Measurements from ENCODE around the gene PRR5. TPM values are rescaled to one million over a fixed set of nuclear protein-coding genes. Genes with fewer than 3 reads are reported as not detected.

PRR5 gene
- total RNA-seq, 1 experiment from 2014 or later, result 11.8 TPM

DNA sequence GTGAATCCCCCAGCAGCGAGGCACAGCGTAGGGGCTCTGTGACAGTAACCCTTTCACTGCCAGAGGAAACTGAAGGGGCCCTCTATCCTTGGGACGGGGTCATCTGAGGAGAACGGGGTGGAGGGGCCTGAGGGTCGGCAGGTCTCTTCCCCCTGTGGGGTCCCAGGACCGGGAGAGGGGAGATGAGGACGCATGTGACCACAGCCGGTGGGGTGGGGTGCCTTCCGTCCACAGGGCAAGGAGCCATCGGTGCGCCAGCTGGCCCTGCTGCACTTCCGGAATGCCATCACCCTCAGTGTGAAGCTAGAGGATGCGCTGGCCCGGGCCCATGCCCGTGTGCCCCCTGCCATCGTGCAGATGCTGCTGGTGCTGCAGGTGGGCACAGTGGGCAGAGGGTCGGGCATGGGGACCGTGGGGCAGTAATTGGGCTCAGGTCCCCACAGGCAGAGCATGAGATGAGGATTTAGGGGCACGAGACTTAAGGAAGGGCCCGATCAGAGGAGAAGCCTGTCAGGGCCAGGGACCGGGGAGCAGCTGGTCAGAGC lies 30.1 kb downstream of the PRR5 start:
- Histone ChIP-seq H3K14ac (ENCODE audit: insufficient read depth, low read length) (no peak overlapping the region), H2BK120ac (ENCODE audit: low read depth, low read length, poor library complexity, severe bottlenecking) (no peak overlapping the region), H3K79me1 (ENCODE audit: insufficient read depth, low read depth, low read length, poor library complexity, severe bottlenecking) (no peaks in the 10 kb centered on the region), H2BK12ac (ENCODE audit: insufficient read length, low read depth, low read length) (no peak overlapping the region), H3K4me2 (ENCODE audit: insufficient read depth, insufficient read length, low read length) (no peak overlapping the region), H3K56ac (ENCODE audit: insufficient read length, low read depth, low read length) (no peak overlapping the region), H3K79me2 (ENCODE audit: insufficient read depth, low read length) (no peaks in the 10 kb centered on the region), H2AK5ac (ENCODE audit: insufficient read length, low read length) (no peak overlapping the region), H2BK20ac (ENCODE audit: low read depth, low read length, poor library complexity, severe bottlenecking) (no peak overlapping the region), H3K4me1 (ENCODE audit: insufficient read depth, low read length) (no peaks in the 10 kb centered on the region), H3T11ph (ENCODE audit: low read length) (no peak overlapping the region), H3K27ac (ENCODE audit: insufficient read length, low read depth, low read length) (no peak overlapping the region), H2BK15ac (ENCODE audit: low read depth, low read length) (no peak overlapping the region), H2BK5ac (ENCODE audit: insufficient read length, low read length) (no peak overlapping the region), H2AFZ (ENCODE audit: low read length) (no peak overlapping the region), H4K91ac (ENCODE audit: insufficient read length, low read depth, low read length) (no peak overlapping the region), H3K27me3 (ENCODE audit: insufficient read depth, low read length) (no peaks in the 10 kb centered on the region), H4K20me1 (ENCODE audit: control insufficient read depth, insufficient read depth, insufficient read length) (no peaks in the 10 kb centered on the region), H3K18ac (ENCODE audit: insufficient read length, low read depth, low read length) (no peak overlapping the region), H3K23ac (ENCODE audit: insufficient read length, low read depth, low read length) (no peak overlapping the region), H3K9ac (ENCODE audit: extremely low read depth, insufficient read length, low read length) (no peak overlapping the region), H3K9me3 (ENCODE audit: control insufficient read depth, low read depth, low read length) (no peaks in the 10 kb centered on the region), H3K4ac (ENCODE audit: low read depth, low read length) (no peak overlapping the region), H4K8ac (replicated peaks; ENCODE audit: insufficient read length, low read depth, low read length) (no peak overlapping the region), H4K5ac (ENCODE audit: insufficient read length, low read depth, low read length) (no peak overlapping the region), H3K23me2 (ENCODE audit: insufficient read length, low read depth, low read length, poor library complexity, severe bottlenecking) (no peaks in the 10 kb centered on the region)
- Mint-ChIP-seq H3K27me3 (ENCODE audit: low read depth) (no peaks in the 10 kb centered on the region; the same call in 1 of the 2 replicates), H3K9me3 (no peaks in the 10 kb centered on the region), H3K4me1 (peaks cover 4 to 21% of the 10 kb centered on the region in 2 experiments), H3K36me3 (ENCODE audit: insufficient read depth in 1 of 3, low read depth in 3 of 3) (peaks cover 0 to 3% (median 0%) of the 10 kb centered on the region in 3 experiments; a peak in 1 of 7 replicates), H3K27ac (peak overlapping the region in 1 of 3 experiments; percentile 74; a peak in 1 of 7 replicates), H3K4me3 (no peak overlapping the region)
- no peak for DNase-seq
- no peak for TF ChIP-seq CTCF (conservative IDR thresholded peaks at IDR 0.05)
- WGBS (ENCODE audit: extremely low coverage, insufficient read length, low lambda C conversion rate), result no CpG with 5 or more reads among the region's 21 CpGs
